Suprapubic skin (tissue), 4 donors: ENCODE data around the gene MYL3.

Experiments used
- CTCF ChIP-seq, 2 donors: fragments of 200-600 bp in 1 of 2; fragments of 450-650 bp in 1 of 2; sonication (generic) in 1 of 2; IDR thresholded peaks; one replicate each; pipeline ENCODE4 v1.5.1; 2016 to 2019; ENCODE audit warnings: antibody characterized with exemption in 2 of 2, mild to moderate bottlenecking in 1 of 2, moderate library complexity in 1 of 2
- POLR2A ChIP-seq, 2 donors: fragments of 450-650 bp; IDR thresholded peaks; one replicate each; pipeline ENCODE4 v1.6.1; 2017; ENCODE audit warnings: antibody characterized with exemption in 2 of 2, mild to moderate bottlenecking in 2 of 2, moderate library complexity in 2 of 2
- POLR2AphosphoS5 ChIP-seq, 3 donors: sonication (generic); formaldehyde crosslinking; IDR thresholded peaks; one replicate each; pipeline ENCODE4 v1.6.1; 2017; ENCODE audit warnings: antibody characterized with exemption in 3 of 3

DNA sequence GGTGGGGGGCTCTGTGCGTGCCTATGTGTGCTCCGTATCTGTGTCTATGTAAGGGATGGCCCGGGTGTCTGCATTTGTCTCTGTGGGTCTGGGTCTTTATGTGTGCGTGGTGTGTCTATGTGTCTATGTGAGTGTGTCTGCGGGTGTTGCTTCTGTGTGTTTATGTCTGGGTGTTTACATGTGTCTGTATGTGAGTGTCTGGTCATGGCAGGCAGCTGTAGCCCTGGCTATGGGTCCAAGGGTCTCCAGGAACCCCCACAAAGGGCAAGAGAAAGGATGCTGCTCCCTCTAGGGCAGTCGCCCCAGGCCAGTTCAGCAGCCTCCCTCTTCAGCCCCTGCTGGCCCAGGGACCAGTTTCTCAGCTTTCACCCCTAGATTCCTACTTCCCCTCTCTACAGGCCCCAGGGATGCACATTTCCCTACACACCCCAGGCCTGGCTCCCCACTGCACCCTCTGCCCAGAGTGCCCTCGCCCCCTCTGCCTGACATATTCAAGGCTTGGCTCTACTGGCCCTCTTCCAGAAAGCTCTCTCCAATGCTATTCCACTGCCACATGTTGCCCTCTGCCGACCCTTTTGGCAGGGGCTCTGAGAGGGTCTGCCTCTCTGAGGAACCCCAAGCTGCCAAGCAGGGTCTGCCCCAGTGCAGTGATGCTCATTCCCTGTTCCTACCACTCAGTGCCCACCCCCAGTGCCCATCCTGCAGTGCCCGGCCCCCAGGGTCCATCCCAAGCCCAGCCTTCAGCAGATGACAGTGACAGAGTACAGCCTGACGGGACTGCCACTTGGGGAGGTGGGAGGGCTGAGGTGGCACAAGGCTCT lies 1.0 kb upstream of the MYL3 start:
- TF ChIP-seq CTCF (IDR thresholded peaks at IDR 0.05) (no peak), POLR2AphosphoS5 (IDR thresholded peaks at IDR 0.05) (no peak), POLR2A (IDR thresholded peaks at IDR 0.05) (no peak)
